Smooth muscle cell (in vitro differentiated cells): Measurements from ENCODE around the gene ADAMTS2. TPM values are rescaled to one million over a fixed set of nuclear protein-coding genes. Genes with fewer than 3 reads are reported as not detected.

Experiments used
- DNase-seq: peaks from one replicate; lab custom pipeline; 2025; ENCODE audit not compliant: unreplicated experiment; lab: John Stamatoyannopoulos, UW
- H2AFZ ChIP-seq: fragments of 200-600 bp; sonication (generic); 2 replicates; pipeline ENCODE4 v1.6.0; 2016; ENCODE audit warnings: antibody characterized with exemption, low read depth, mild to moderate bottlenecking
- H3F3A ChIP-seq: fragments of 200-600 bp; sonication (generic); 2 replicates; pipeline ENCODE4 v1.6.0; 2017; ENCODE audit warnings: antibody characterized with exemption, low read depth
- H3K27ac ChIP-seq: fragments of 200-600 bp; sonication (generic); 2 replicates; pipeline ENCODE4 v1.5.1; 2016; ENCODE audit warnings: low read depth, mild to moderate bottlenecking
- H3K27me3 ChIP-seq: fragments of 200-600 bp; sonication (generic); 2 replicates; pipeline ENCODE4 v1.6.1; 2016; ENCODE audit warnings: low read depth, mild to moderate bottlenecking
- H3K36me3 ChIP-seq: fragments of 200-600 bp; sonication (generic); 2 replicates; pipeline ENCODE4 v1.5.1; 2016; ENCODE audit warnings: low read depth
- H3K4me1 ChIP-seq: fragments of 200-600 bp; sonication (generic); 2 replicates; pipeline ENCODE4 v1.5.1; 2016; ENCODE audit warnings: low read depth
- H3K4me2 ChIP-seq: fragments of 200-600 bp; sonication (generic); 2 replicates; pipeline ENCODE4 v1.6.0; 2016; ENCODE audit warnings: mild to moderate bottlenecking
- H3K4me3 ChIP-seq: fragments of 200-600 bp; sonication (generic); 2 replicates; pipeline ENCODE4 v1.5.1; 2016; ENCODE audit warnings: mild to moderate bottlenecking
- H3K79me2 ChIP-seq: fragments of 200-600 bp; sonication (generic); 2 replicates; pipeline ENCODE4 v1.6.0; 2016; ENCODE audit warnings: low read depth, mild to moderate bottlenecking
- H3K9ac ChIP-seq: fragments of 200-600 bp; sonication (generic); 2 replicates; pipeline ENCODE4 v1.6.0; 2016; ENCODE audit warnings: low read depth
- H3K9me3 ChIP-seq: fragments of 200-600 bp; sonication (generic); replicated peaks from 2 replicates; pipeline ENCODE4 v1.5.1; 2016; ENCODE audit warnings: low read depth
- H4K20me1 ChIP-seq: fragments of 200-600 bp; sonication (generic); 2 replicates; pipeline ENCODE4 v1.6.0; 2016; ENCODE audit warnings: low read depth
- WGBS: methylation state at CpG from one replicate; pipeline ENCODE4 v1.1.7; 2016; ENCODE audit warnings: low lambda C conversion rate; 5-methylcytosine and 5-hydroxymethylcytosine counted together
- polyA plus RNA-seq: library from polyadenylated mRNA; unstranded; fragments of >200 nt; fragmentation: Nextera tagmentation; extraction: Ambion mirVana; gene quantifications from 2 replicates; pipeline ENCODE4 v1.2.1, GENCODE V29; 2016
- total RNA-seq: library from RNA; depleted of rRNA; stranded (reverse); fragments of >200 nt; gene quantifications from 2 replicates; pipeline ENCODE4 v1.2.3, GENCODE V29; 2014
- TF ChIP-seq, protein P1 (sequence below): fragments of 200-600 bp; sonication (generic); IDR thresholded peaks from 2 replicates; pipeline ENCODE4 v1.5.1; 2017; ENCODE audit warnings: borderline replicate concordance, mild to moderate bottlenecking, antibody characterized with exemption; ENCODE audit not compliant: insufficient read depth, poor library complexity, severe bottlenecking

ADAMTS2 gene
- total and polyA plus RNA-seq, 2 experiments from 2014 or later: 22.8 to 37.5 TPM

DNA sequence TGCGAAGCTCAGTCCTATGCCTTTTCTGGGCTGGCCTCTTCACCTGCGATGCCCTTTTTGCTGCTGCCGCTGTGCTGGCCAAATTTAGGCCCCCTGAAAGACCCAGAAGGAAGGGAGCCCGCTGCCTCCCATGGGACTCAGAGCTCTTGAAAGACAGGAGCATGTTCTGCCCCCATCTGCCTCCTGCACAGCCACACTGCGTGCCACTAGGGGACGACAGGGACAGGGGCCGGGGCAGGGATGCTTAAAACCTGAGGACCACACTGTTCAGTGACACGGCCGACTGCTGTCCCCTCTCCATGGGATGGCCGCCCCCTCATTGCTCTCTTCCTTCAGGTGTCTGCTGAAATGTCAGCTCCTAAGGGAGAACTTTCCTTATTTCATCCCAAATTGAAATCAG, 132.4 kb downstream of the ADAMTS2 start:
- TF ChIP-seq, protein P1, sequence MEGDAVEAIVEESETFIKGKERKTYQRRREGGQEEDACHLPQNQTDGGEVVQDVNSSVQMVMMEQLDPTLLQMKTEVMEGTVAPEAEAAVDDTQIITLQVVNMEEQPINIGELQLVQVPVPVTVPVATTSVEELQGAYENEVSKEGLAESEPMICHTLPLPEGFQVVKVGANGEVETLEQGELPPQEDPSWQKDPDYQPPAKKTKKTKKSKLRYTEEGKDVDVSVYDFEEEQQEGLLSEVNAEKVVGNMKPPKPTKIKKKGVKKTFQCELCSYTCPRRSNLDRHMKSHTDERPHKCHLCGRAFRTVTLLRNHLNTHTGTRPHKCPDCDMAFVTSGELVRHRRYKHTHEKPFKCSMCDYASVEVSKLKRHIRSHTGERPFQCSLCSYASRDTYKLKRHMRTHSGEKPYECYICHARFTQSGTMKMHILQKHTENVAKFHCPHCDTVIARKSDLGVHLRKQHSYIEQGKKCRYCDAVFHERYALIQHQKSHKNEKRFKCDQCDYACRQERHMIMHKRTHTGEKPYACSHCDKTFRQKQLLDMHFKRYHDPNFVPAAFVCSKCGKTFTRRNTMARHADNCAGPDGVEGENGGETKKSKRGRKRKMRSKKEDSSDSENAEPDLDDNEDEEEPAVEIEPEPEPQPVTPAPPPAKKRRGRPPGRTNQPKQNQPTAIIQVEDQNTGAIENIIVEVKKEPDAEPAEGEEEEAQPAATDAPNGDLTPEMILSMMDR: no peak
- H3K4me3 ChIP-seq: no peak overlapping the region
- 84% methylated on average over 7 of the region's 10 CpGs for WGBS

DNA sequence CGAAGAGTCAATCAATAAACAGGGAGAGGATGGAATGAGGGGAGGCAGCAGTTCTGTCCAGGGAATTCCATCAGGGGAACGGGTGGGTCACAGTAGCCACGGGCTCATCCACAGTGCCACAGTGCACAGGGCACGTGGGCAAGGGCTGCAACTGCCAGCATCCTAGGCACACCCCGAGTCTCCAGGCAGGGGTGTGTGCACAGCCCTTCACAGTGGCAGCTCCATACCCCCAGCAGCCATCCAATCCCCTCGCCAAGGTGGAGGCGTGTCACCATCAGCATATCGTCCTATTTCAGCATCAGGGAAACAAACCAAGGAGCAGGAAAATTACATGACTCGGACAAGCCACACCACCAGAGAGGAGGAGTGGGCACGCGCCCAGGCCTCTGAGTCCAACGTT, 133.6 kb downstream of the ADAMTS2 start:
- Histone ChIP-seq H3K4me1 (no peaks in the 10 kb centered on the region), H3K4me2 (no peak overlapping the region), H3F3A (no peaks in the 10 kb centered on the region), H3K27me3 (no peaks in the 10 kb centered on the region), H2AFZ (no peak overlapping the region), H3K79me2 (no peaks in the 10 kb centered on the region), H3K4me3 (no peak overlapping the region), H3K36me3 (no peaks in the 10 kb centered on the region), H3K27ac (no peak overlapping the region), H3K9ac (no peak overlapping the region), H3K9me3 (no peaks in the 10 kb centered on the region), H4K20me1 (peaks cover 8% of the 10 kb centered on the region)
- TF ChIP-seq, protein P1: no peak
- WGBS: 93% methylated on average over 12 of the region's 12 CpGs
- DNase-seq: no peak

More for the DNA sequence above, 132.4 kb downstream of the ADAMTS2 start:
- Histone ChIP-seq H3K27ac (no peak overlapping the region), H3K79me2 (no peaks in the 10 kb centered on the region), H3K4me1 (no peaks in the 10 kb centered on the region), H2AFZ (no peak overlapping the region), H3K9me3 (no peaks in the 10 kb centered on the region), H3K4me2 (no peak overlapping the region), H3K36me3 (no peaks in the 10 kb centered on the region), H3K27me3 (no peaks in the 10 kb centered on the region), H3K9ac (no peak overlapping the region), H3F3A (no peaks in the 10 kb centered on the region), H4K20me1 (peaks cover 8% of the 10 kb centered on the region)
- DNase-seq: no peak

DNA sequence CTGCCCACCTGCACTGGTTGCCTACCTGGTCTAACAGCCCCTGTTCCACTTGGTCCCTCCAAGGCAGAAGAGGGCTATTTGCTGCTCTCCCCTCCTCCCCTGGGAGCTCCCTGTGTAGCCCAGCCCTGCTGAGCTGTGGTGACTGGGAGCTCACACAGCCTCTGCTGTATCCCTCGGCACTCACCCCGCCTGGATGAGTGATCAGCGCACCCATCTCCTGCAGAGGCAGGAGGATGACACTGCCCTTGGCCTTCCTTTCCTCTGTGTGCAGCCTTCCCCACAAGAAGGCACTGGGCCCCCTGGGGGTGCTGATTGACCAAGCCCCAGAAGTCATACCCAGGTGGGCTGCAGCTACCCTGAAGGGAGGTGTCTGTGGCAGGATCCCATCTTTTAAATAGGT, 134.2 kb downstream of the ADAMTS2 start:
- WGBS: 82% methylated on average over 3 of the region's 3 CpGs
- H3K27me3 ChIP-seq: no peaks in the 10 kb centered on the region
- TF ChIP-seq, protein P1: no peak
- no peaks in the 10 kb centered on the region for H3F3A ChIP-seq
- H3K4me2 ChIP-seq: no peak overlapping the region
- no peaks in the 10 kb centered on the region for H3K9me3 ChIP-seq
- H2AFZ ChIP-seq: no peak overlapping the region
- no peak for DNase-seq
- H3K79me2 ChIP-seq: no peaks in the 10 kb centered on the region
- no peaks in the 10 kb centered on the region for H3K36me3 ChIP-seq
- H3K9ac ChIP-seq: no peak overlapping the region
- H3K4me1 ChIP-seq: no peaks in the 10 kb centered on the region
- H4K20me1 ChIP-seq: peaks cover 8% of the 10 kb centered on the region
- no peak overlapping the region for H3K27ac ChIP-seq
- no peak overlapping the region for H3K4me3 ChIP-seq

DNA sequence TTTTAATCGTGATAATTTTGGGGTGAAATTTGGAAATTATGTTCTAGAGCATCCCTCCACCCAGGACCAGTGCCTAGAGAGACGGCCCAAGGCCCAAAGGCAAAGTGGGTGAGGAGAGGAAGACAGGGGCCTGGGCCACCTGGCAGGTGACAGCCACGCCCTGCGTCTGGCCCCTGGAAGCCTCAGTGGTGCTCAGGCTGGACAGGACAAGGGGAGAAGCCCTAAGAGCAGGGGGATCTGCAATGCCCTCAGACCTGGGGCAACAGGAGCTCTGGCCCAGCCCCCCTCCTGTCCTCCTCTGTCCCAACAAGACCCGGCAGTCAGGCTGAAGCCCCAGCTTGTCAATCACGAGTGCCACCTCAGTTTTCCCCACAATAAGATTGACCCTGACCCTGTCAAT, 134.8 kb downstream of the ADAMTS2 start:
- Histone ChIP-seq H4K20me1 (peaks cover 8% of the 10 kb centered on the region), H3F3A (no peaks in the 10 kb centered on the region), H3K36me3 (no peaks in the 10 kb centered on the region), H3K9ac (no peak overlapping the region), H2AFZ (no peak overlapping the region), H3K4me1 (no peaks in the 10 kb centered on the region), H3K4me2 (no peak overlapping the region), H3K27me3 (no peaks in the 10 kb centered on the region), H3K79me2 (no peaks in the 10 kb centered on the region), H3K4me3 (no peak overlapping the region), H3K27ac (no peak overlapping the region), H3K9me3 (no peaks in the 10 kb centered on the region)
- DNase-seq: no peak
- TF ChIP-seq, protein P1: no peak
- 94% methylated on average over 6 of the region's 6 CpGs for WGBS
